ENCODE results near the gene GTPBP6. TPM values are rescaled to one million over a fixed set of nuclear protein-coding genes. Genes with fewer than 3 reads are reported as not detected.
A peak's percentile ranks its signal among the peaks of the same experiment; 100 is the strongest.
"Not testable (repeated sequence)": the region's sequence is repeated elsewhere in the genome, so short reads cannot be mapped to it uniquely, and the experiment has no call there.

The GTPBP6 gene
- total and polyA plus RNA-seq, 7 donors, result 22.4 to 65.8 (median 36.0) TPM

GRCh38 chrX:270848-271367, 47.7 kb downstream of the GTPBP6 start:
- Histone ChIP-seq H3K4me3 (no peak overlapping the region), H3K4me1 (peaks cover 0 to 7% (median 6%) of the 10 kb centered on the region in 4 donors), H3K27me3 (peaks cover 0 to 5% (median 0%) of the 10 kb centered on the region in 3 donors), H3K36me3 (no peaks in the 10 kb centered on the region), H3K27ac (no peak overlapping the region), H3K9me3 (no peaks in the 10 kb centered on the region)
- 75 to 95% methylated on average over 21 of the region's 21 CpGs for WGBS, 2 donors
- peak; percentile 63 for DNase-seq
- TF ChIP-seq CTCF (IDR thresholded peaks at IDR 0.05), result no peak
- TF ChIP-seq POLR2A (IDR thresholded peaks at IDR 0.05), result no peak
- no peak for TF ChIP-seq POLR2AphosphoS5 (IDR thresholded peaks at IDR 0.05)
- no peak for TF ChIP-seq EP300 (IDR thresholded peaks at IDR 0.05)
- intact Hi-C loops (cut with DNase I), result no loop called here

DNA sequence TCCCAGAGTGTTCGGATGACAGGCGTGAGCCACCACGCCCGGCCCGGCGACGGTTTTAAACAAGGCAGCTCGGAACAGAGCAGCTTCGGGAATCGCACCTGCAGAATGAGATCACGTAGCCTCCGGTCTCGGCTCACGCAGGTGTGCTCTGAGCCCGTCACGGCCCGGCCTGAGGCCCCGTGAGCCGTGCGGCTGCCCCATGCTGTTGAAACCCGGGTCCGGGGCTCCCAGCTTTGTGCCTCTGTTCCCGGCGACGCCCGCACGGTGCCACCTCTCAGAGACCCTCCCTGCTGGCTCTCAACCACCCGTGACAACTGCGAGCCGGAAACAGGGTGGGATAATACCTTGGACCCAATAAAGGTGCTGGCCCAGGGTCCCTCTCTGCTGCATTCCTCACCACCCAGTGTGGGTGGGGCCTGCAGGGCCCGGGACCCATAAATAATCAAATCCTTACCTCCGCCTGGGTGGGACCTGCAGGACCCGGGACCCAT, 50.8 kb downstream of the GTPBP6 start:
- 40 to 81% methylated on average over 33 of the region's 33 CpGs for WGBS, 2 donors
- no peak overlapping the region for H3K27ac ChIP-seq
- H3K36me3 ChIP-seq, result no peaks in the 10 kb centered on the region
- intact Hi-C loops (cut with DNase I), result no loop called here
- H3K4me3 ChIP-seq, result no peak overlapping the region
- peak; percentile 54 for DNase-seq
- H3K27me3 ChIP-seq, result no peaks in the 10 kb centered on the region
- no peaks in the 10 kb centered on the region for H3K9me3 ChIP-seq
- no peak for TF ChIP-seq CTCF (IDR thresholded peaks at IDR 0.05)
- TF ChIP-seq POLR2AphosphoS5 (IDR thresholded peaks at IDR 0.05), result no peak
- TF ChIP-seq POLR2A (IDR thresholded peaks at IDR 0.05), result no peak
- no peak for TF ChIP-seq EP300 (IDR thresholded peaks at IDR 0.05)
- H3K4me1 ChIP-seq, result no peaks in the 10 kb centered on the region

DNA sequence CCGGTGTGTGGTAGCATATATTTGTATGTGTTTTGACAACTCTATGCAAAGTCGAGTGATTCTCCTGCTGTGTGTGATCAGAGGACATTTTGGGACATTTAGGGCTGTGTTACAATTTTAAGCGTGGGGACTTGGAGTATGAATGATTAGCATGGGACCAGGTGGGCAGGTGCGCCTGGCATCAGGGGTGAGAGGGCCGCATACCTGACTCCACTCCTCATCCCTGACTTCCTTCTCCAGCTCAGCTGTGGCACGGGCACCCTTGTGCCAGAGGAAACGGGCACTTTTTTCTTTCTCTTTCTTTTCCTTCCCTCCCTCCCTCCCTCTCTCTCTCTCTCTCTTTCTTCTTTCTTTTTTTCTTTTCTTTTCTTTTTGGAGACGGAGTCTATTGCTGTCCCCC, 53.1 kb downstream of the GTPBP6 start:
- intact Hi-C loops (cut with DNase I), result no loop called here
- DNase-seq, result peak; percentile 49
- WGBS, 2 donors, result 77 to 83% methylated on average over 8 of the region's 8 CpGs

DNA sequence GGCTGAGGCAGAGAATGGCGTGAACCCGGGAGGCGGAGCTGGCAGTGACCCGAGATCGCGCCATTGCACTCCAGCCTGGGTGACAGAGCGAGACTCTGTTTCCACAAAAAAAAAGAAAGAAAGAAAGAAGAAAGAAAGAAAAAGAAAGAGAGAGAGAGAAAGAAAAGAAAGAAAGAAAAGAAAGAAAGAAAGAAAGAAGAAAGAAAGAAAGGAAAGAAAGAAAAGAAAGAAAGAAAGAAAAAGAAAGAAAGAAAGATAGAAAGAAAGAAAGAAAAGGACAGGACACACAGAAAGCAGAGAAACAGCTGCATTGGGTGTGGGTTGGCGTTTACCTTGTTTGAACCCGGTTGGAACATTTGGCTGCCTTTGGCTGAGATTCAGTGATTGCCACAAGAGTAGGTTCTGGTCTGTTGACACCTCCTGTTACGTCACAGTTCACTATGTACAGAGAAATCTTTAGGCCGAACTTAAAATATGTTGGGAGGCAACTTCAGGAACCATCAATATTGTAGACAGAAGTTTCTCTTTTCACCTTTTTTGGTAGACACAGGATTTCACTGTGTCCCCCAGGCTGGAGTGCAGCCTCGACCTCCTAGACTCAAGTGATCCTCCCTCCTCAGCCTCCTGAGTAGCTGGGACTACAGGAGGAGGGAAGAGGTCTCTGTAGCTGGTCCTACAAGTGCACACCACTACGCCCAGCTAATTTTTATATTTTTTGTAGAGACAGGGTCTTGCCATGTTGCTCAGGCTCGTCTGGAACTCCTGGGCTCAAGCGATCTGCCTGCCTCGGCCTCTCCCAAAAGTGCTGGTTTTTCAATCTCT, 53.8 kb downstream of the GTPBP6 start:
- H3K36me3 ChIP-seq, result no peaks in the 10 kb centered on the region
- no peaks in the 10 kb centered on the region for H3K27me3 ChIP-seq
- H3K9me3 ChIP-seq, result no peaks in the 10 kb centered on the region
- H3K27ac ChIP-seq, result no peak overlapping the region
- DNase-seq, result peak; percentile 3
- H3K4me3 ChIP-seq, result no peak overlapping the region
- intact Hi-C loops (cut with DNase I), result no loop called here
- 69 to 84% methylated on average over 16 of the region's 16 CpGs for WGBS, 2 donors
- TF ChIP-seq POLR2AphosphoS5 (IDR thresholded peaks at IDR 0.05) (no peak), EP300 (IDR thresholded peaks at IDR 0.05) (no peak), POLR2A (IDR thresholded peaks at IDR 0.05) (no peak), CTCF (IDR thresholded peaks at IDR 0.05) (no peak)
- no peaks in the 10 kb centered on the region for H3K4me1 ChIP-seq

More for the DNA sequence above, 53.1 kb downstream of the GTPBP6 start:
- no peak overlapping the region for H3K27ac ChIP-seq
- H3K4me1 ChIP-seq, result no peaks in the 10 kb centered on the region
- H3K9me3 ChIP-seq, result no peaks in the 10 kb centered on the region
- no peaks in the 10 kb centered on the region for H3K27me3 ChIP-seq
- TF ChIP-seq CTCF (IDR thresholded peaks at IDR 0.05) (no peak), POLR2AphosphoS5 (IDR thresholded peaks at IDR 0.05) (no peak), EP300 (IDR thresholded peaks at IDR 0.05) (no peak), POLR2A (IDR thresholded peaks at IDR 0.05) (no peak)
- H3K36me3 ChIP-seq, result no peaks in the 10 kb centered on the region
- no peak overlapping the region for H3K4me3 ChIP-seq

GRCh38 chrX:264006-264405, 54.6 kb downstream of the GTPBP6 start:
- DNase-seq; H3K4me1 ChIP-seq; H3K9me3 ChIP-seq; H3K4me3 ChIP-seq; intact Hi-C loops (cut with DNase I); H3K27me3 ChIP-seq; H3K27ac ChIP-seq; H3K36me3 ChIP-seq: not testable (repeated sequence)
- 82 to 93% methylated on average over 16 of the region's 16 CpGs for WGBS, 2 donors
